SH-SY5Y (cell line): Measurements from ENCODE around the gene PRAMEF12.

Experiments
- GATA2 ChIP-seq: IDR thresholded peaks from 2 replicates; pipeline ENCODE4 v1.6.1; 2011; ENCODE audit warnings: mild to moderate bottlenecking, low read depth, low read length
- GATA3 ChIP-seq: IDR thresholded peaks from 2 replicates; pipeline ENCODE4 v1.6.1; 2011; ENCODE audit warnings: low read depth, mild to moderate bottlenecking, low read length, moderate library complexity

DNA sequence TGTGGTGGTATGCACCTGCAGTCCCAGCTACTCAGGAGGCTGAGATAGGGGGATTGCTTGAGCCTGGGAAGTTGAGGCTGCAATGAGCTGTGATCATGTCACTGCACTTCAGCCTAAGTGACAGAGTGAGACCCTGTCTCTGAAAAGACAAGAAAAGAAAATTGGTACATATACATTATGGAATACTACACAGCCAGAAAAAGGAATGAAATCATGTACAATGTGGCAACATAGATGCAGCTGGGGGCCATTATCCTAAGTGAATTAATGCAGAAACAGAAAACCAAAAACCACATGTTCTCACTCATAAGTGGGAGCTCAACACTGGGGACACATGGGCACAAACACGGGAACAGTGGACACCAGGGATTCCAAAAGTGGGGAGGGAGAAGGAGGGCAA lies 34.6 kb upstream of the PRAMEF12 start:
- TF ChIP-seq GATA3, result no peak
- TF ChIP-seq GATA2, result no peak
